ENCODE measurements around the gene STAMBP. TPM values are rescaled to one million over a fixed set of nuclear protein-coding genes. Genes with fewer than 3 reads are reported as not detected.
A peak's percentile ranks its signal among the peaks of the same experiment; 100 is the strongest.

Gene STAMBP
- total and polyA plus RNA-seq, 2 of the 13 experiments (the other 11 are each of a cell fraction or from before 2014, with no cell fraction given): 49.6 to 53.2 TPM

- TF ChIP-seq PRDM15 (CRISPR knock-in tag; IDR thresholded peaks at IDR 0.05) (no peak), MBD4 (IDR thresholded peaks at IDR 0.05; ENCODE audit: borderline replicate concordance, low read length) (no peak), TBL1XR1 (IDR thresholded peaks at IDR 0.05; ENCODE audit: borderline replicate concordance, low read length, partially characterized antibody) (no peak), TOE1 (CRISPR knock-in tag; IDR thresholded peaks at IDR 0.05) (no peak), U2AF1 (optimal IDR thresholded peaks at IDR 0.05; ENCODE audit: low read depth, low read length) (peak; percentile 92), REL (CRISPR knock-in tag; conservative IDR thresholded peaks at IDR 0.05) (no peak), ZFP62 (CRISPR knock-in tag; IDR thresholded peaks at IDR 0.05) (no peak), YEATS2 (CRISPR knock-in tag; IDR thresholded peaks at IDR 0.05; ENCODE audit: borderline replicate concordance) (peak; percentile 91; the same call in 1 of the 2 replicates), ZNF746 (CRISPR knock-in tag; IDR thresholded peaks at IDR 0.05) (no peak), RBM39 (IDR thresholded peaks at IDR 0.05; ENCODE audit: low read depth, low read length, poor library complexity, severe bottlenecking) (peak; percentile 71), KDM2A (CRISPR knock-in tag; IDR thresholded peaks at IDR 0.05; ENCODE audit: borderline replicate concordance, low read depth) (peak; percentile 90), ZNF550 (CRISPR knock-in tag; IDR thresholded peaks at IDR 0.05; ENCODE audit: borderline replicate concordance) (no peak), NR0B2 (CRISPR knock-in tag; IDR thresholded peaks at IDR 0.05) (no peak; the same call in 1 of the 2 replicates), STAG1 (CRISPR knock-in tag; IDR thresholded peaks at IDR 0.05) (peak; percentile 69), ZGPAT (CRISPR knock-in tag; IDR thresholded peaks at IDR 0.05) (peak; percentile 63; the same call in 1 of the 2 replicates), ZNF136 (CRISPR knock-in tag; IDR thresholded peaks at IDR 0.05; ENCODE audit: low read depth) (0 out of 2 replicates have a peak, but pooled peaks have one; percentile 36), PREB (CRISPR knock-in tag; IDR thresholded peaks at IDR 0.05) (no peak), FOSL1 (CRISPR knock-in tag; IDR thresholded peaks at IDR 0.05; ENCODE audit: borderline replicate concordance) (no peak), SRSF4 (IDR thresholded peaks at IDR 0.05; ENCODE audit: low read depth, low read length, poor library complexity, severe bottlenecking) (no peak), NFE2L1 (CRISPR knock-in tag; IDR thresholded peaks at IDR 0.05; ENCODE audit: borderline replicate concordance) (peak; percentile 71; the same call in 1 of the 2 replicates), ELF4 (CRISPR knock-in tag; IDR thresholded peaks at IDR 0.05; ENCODE audit: borderline replicate concordance) (no peak), ZNF317 (CRISPR knock-in tag; IDR thresholded peaks at IDR 0.05) (peak; percentile 80; the same call in 1 of the 2 replicates), ZNF337 (CRISPR knock-in tag; IDR thresholded peaks at IDR 0.05; ENCODE audit: borderline replicate concordance, low read depth) (peak; percentile 84; the same call in 1 of the 2 replicates)
Measured at GRCh38 chr2:73779467-73780236, 49.1 kb upstream of the STAMBP start, which contains the start of gene DUSP11 (continued).
